ENCODE data around the gene SPINT2. TPM values are rescaled to one million over a fixed set of nuclear protein-coding genes. Genes with fewer than 3 reads are reported as not detected.
"Not testable (repeated sequence)": the region's sequence is repeated elsewhere in the genome, so short reads cannot be mapped to it uniquely, and the experiment has no call there.

SPINT2 gene
- total RNA-seq, 4 donors from 2014 or later: 396 to 1,376 (median 946) TPM

DNA sequence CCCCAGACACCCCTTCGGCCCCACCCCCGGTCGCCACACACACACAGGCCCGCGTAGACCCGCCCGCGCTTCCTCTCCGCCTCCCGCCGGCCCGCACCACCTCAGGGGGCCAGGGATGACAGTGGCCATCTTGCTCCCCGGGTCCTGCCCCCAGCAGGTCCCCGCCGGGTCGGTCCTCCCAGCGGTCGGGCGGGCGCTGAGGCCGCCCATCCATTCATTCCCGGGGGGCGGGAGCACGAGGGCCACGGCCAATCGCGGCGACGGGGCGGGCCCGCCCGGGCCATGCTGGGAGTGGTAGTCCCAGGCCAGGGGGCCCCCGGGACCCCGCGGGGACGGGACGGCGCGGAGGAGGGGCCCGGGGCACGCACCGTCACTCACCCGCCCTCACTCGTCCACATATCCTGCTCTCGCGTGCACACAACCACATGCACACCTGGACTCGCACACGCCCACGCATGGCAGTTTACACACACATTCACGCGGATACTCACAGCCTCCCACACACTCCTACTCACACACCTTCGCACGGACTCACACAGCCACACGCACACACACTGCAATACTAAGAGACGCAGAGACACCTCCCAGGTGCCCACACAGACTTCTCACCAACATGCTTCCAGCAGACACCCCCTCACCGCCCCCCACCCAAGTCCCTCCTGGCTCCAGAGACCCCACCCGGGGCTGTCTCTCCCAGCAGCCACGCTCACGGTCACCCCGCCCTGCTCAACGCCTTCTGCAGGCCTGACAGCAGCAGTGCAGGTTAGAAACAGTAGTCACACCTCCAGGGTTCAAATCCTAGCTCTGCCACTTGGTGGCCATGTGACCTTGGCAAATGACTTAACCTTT lies 40.1 kb upstream of the SPINT2 start, which contains the start of gene DPF1:
TSS of gene DPF1 (minus strand) at position 209 of the 849 bp plus-strand sequence. CDS start at position 129, 80 bp downstream.
- in situ Hi-C loops (cut with MboI; ENCODE audit: low pct_ligation_motif_present in 1 of 4, low pct_unique_long_range_greater_than_20kb in 1 of 4, low sequenced_read_pairs in 3 of 4) (loop anchor here in 1 of 4 donors (25.0 kb wide), 1 partner anchor 337 kb away; no protein-coding TSS in a partner anchor), intact Hi-C loops (cut with DNase I; ENCODE audit: low total_unique reads) (no loop called here)
- no peaks in the 10 kb centered on the region for H3K9me3 ChIP-seq
- peaks cover 88% of the 10 kb centered on the region for H3K27me3 ChIP-seq
- peaks cover 15 to 26% (median 21%) of the 10 kb centered on the region in 4 donors for H3K4me1 ChIP-seq
- no peak for TF ChIP-seq EP300 (IDR thresholded peaks at IDR 0.05; ENCODE audit: low read depth)
- no peak for TF ChIP-seq POLR2A (IDR thresholded peaks at IDR 0.05)
- TF ChIP-seq POLR2AphosphoS5 (IDR thresholded peaks at IDR 0.05): no peak
- TF ChIP-seq, protein P1, sequence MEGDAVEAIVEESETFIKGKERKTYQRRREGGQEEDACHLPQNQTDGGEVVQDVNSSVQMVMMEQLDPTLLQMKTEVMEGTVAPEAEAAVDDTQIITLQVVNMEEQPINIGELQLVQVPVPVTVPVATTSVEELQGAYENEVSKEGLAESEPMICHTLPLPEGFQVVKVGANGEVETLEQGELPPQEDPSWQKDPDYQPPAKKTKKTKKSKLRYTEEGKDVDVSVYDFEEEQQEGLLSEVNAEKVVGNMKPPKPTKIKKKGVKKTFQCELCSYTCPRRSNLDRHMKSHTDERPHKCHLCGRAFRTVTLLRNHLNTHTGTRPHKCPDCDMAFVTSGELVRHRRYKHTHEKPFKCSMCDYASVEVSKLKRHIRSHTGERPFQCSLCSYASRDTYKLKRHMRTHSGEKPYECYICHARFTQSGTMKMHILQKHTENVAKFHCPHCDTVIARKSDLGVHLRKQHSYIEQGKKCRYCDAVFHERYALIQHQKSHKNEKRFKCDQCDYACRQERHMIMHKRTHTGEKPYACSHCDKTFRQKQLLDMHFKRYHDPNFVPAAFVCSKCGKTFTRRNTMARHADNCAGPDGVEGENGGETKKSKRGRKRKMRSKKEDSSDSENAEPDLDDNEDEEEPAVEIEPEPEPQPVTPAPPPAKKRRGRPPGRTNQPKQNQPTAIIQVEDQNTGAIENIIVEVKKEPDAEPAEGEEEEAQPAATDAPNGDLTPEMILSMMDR (IDR thresholded peaks at IDR 0.05): no peak
- no peak within 1 kb of the TSS for H3K27ac ChIP-seq
- H3K4me3 ChIP-seq: peak within 1 kb of the TSS in 3 of 4 donors; percentile 9 to 36 (median 30)
- 2% methylated on average over 27 of the region's 61 CpGs; no CpG with 5 or more reads in 1 of the 2 donors for WGBS, 2 donors (ENCODE audit: low coverage in 1 of 2)
- peak; percentile 24 for DNase-seq
- H3K36me3 ChIP-seq: no peaks in the 10 kb centered on the region

DNA sequence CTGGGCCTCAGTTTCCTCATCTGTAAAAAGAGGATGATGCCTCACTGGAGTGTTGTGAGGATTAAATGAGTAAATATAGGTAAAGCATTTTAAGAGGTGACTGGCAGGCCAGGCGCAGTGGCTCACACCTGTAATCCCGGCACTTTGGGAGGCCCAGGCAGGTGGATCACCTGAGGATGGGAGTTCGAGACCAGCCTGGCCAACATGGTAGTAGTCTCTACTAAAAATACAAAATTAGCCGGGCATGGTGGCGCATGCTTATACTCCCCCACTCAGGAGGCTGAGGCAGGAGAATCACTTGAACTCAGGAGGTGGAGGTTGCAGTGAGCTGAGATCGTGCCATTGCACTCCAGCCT lies 39.5 kb upstream of the SPINT2 start:
- intact Hi-C loops (cut with DNase I; ENCODE audit: low total_unique reads); H3K4me3 ChIP-seq; DNase-seq; H3K36me3 ChIP-seq; H3K27ac ChIP-seq; H3K9me3 ChIP-seq: not testable (repeated sequence)
- in situ Hi-C loops (cut with MboI; ENCODE audit: low pct_ligation_motif_present in 1 of 4, low pct_unique_long_range_greater_than_20kb in 1 of 4, low sequenced_read_pairs in 3 of 4): loop anchor here in 2 of 4 donors (25.0 kb wide), 1 partner anchor 338 kb away; no protein-coding TSS in a partner anchor
- H3K27me3 ChIP-seq: peaks cover 94% of the 10 kb centered on the region
- WGBS, 2 donors (ENCODE audit: low coverage in 1 of 2): 80 to 81% methylated on average over 4 to 6 of the region's 6 CpGs
- H3K4me1 ChIP-seq: peaks cover 17 to 27% (median 23%) of the 10 kb centered on the region in 4 donors

DNA sequence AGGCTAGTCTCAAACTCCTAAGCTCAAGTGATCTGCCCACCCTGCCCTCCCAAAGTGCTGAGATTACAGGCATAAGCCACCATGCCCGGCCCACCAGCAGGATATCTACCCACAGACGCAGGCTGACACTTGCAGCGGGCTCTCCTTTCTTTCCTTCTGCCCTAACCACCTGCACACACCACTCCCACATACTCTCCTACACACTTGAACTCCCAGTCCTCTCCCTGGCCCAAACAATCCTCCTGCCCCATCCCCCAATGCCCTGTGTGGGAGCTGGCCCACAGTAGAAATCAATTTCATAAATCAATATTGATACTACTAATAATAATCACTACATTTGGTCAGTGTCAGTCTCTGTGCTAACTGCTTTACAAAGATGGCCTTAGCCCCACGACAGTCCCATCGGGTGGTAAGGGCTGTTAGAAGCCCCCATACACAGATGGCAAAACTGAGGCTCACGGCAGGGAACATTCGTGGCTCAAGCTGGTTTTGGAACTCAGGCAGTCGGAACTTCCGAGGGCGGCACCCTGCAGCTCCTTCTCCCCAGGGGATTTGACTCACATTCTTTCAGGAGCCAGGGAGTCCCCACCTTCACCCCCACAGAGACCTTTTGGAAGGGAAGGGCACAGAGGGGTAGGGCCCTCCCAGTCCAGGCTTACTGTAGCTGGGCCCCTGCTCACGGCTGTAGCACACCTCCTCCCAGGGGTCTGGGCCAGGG lies 36.9 kb upstream of the SPINT2 start:
- no peaks in the 10 kb centered on the region for H3K36me3 ChIP-seq
- no peak overlapping the region for H3K4me3 ChIP-seq
- peaks cover 100% of the 10 kb centered on the region for H3K27me3 ChIP-seq
- TF ChIP-seq, protein P1 (IDR thresholded peaks at IDR 0.05): no peak
- TF ChIP-seq POLR2A (IDR thresholded peaks at IDR 0.05) (no peak), POLR2AphosphoS5 (IDR thresholded peaks at IDR 0.05) (no peak), EP300 (IDR thresholded peaks at IDR 0.05; ENCODE audit: low read depth) (no peak)
- no peaks in the 10 kb centered on the region for H3K9me3 ChIP-seq
- H3K27ac ChIP-seq: no peak overlapping the region
- DNase-seq: no peak
- peaks cover 17 to 26% (median 23%) of the 10 kb centered on the region in 4 donors for H3K4me1 ChIP-seq
- in situ Hi-C loops (cut with MboI; ENCODE audit: low pct_ligation_motif_present in 1 of 4, low pct_unique_long_range_greater_than_20kb in 1 of 4, low sequenced_read_pairs in 3 of 4) (loop anchor here in 1 of 4 donors (25.0 kb wide), 1 partner anchor 340 kb away; no protein-coding TSS in a partner anchor), intact Hi-C loops (cut with DNase I; ENCODE audit: low total_unique reads) (no loop called here)
- WGBS, 2 donors (ENCODE audit: low coverage in 1 of 2): 60 to 100% methylated on average over 2 to 11 of the region's 11 CpGs

DNA sequence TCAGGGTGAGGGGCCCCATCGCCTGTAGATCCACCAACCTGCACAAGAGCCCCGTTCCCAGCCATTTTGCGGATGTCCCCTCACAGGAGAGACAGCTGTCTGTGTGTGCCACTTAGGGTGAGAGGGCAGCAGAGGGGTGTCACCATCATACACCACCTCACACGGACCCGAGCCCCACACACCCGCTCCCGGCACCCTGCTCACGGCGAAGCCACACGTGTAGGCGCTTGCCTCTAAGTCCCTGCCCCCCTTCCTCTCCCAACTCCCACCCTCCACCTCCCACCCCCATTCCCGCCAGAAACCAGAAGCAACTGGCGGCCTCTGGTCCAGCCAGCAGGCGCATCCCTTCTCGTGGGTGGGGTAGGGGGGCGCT lies 36.4 kb upstream of the SPINT2 start:
- TF ChIP-seq EP300 (IDR thresholded peaks at IDR 0.05; ENCODE audit: low read depth): no peak
- TF ChIP-seq, protein P1 (IDR thresholded peaks at IDR 0.05): no peak
- TF ChIP-seq POLR2A (IDR thresholded peaks at IDR 0.05): no peak
- TF ChIP-seq POLR2AphosphoS5 (IDR thresholded peaks at IDR 0.05): no peak
- no peak for DNase-seq
- H3K27me3 ChIP-seq: peaks cover 100% of the 10 kb centered on the region
- H3K9me3 ChIP-seq: no peaks in the 10 kb centered on the region
- no peak overlapping the region for H3K4me3 ChIP-seq
- H3K4me1 ChIP-seq: peaks cover 17 to 24% (median 23%) of the 10 kb centered on the region in 4 donors
- intact Hi-C loops (cut with DNase I; ENCODE audit: low total_unique reads) (no loop called here), in situ Hi-C loops (cut with MboI; ENCODE audit: low pct_ligation_motif_present in 1 of 4, low pct_unique_long_range_greater_than_20kb in 1 of 4, low sequenced_read_pairs in 3 of 4) (loop anchor here in 1 of 4 donors (25.0 kb wide), 1 partner anchor 341 kb away; no protein-coding TSS in a partner anchor)
- H3K27ac ChIP-seq: no peak overlapping the region
- H3K36me3 ChIP-seq: no peaks in the 10 kb centered on the region
- WGBS, 2 donors (ENCODE audit: low coverage in 1 of 2): 20% methylated on average over 13 of the region's 16 CpGs; no CpG with 5 or more reads in 1 of the 2 donors
